SK-N-DZ (cell line): ENCODE measurements around the gene S1PR4.
"Not testable (repeated sequence)": the region's sequence is repeated elsewhere in the genome, so short reads cannot be mapped to it uniquely, and the experiment has no call there.

Experiments
- DNase-seq: peaks from one replicate; pipeline ENCODE4 v3.0.0-alpha.2; 2015; ENCODE audit warnings: low spot score

The S1PR4 gene

GRCh38 chr19:3213159-3213558 lies 34.6 kb downstream of the S1PR4 start:
- DNase-seq = no peak

- DNase-seq = no peak
Measured at GRCh38 chr19:3216874-3217273, 38.3 kb downstream of the S1PR4 start.

GRCh38 chr19:3220576-3220975 lies 42.0 kb downstream of the S1PR4 start:
- no peak for DNase-seq

- not testable (repeated sequence) for DNase-seq
Measured at GRCh38 chr19:3221576-3221975, 43.0 kb downstream of the S1PR4 start.

- no peak for DNase-seq
Measured at GRCh38 chr19:3222709-3223108, 44.1 kb downstream of the S1PR4 start.

GRCh38 chr19:3224346-3225168 lies 46.0 kb downstream of the S1PR4 start, which contains the start of gene CELF5:
TSS of gene CELF5 (plus strand) at chr19:3224661. CDS start at chr19:3224740, 79 bp downstream.
- no peak for DNase-seq

GRCh38 chr19:3225169-3225485 lies 46.6 kb downstream of the S1PR4 start:
- DNase-seq = no peak

GRCh38 chr19:3225677-3226093 lies 47.1 kb downstream of the S1PR4 start:
- DNase-seq = no peak

GRCh38 chr19:3227054-3227626 lies 48.6 kb downstream of the S1PR4 start:
- no peak for DNase-seq

GRCh38 chr19:3229346-3229743 lies 50.8 kb downstream of the S1PR4 start:
- no peak for DNase-seq
